Fibroblast of the aortic adventitia (primary cell): ENCODE results near the gene RETN. TPM values are rescaled to one million over a fixed set of nuclear protein-coding genes. Genes with fewer than 3 reads are reported as not detected.

Experiments
- DNase-seq: peaks from one replicate; pipeline ENCODE4 v3.0.0-alpha.2; 2010; ENCODE audit warnings: low read depth
- H3K4me3 ChIP-seq: 2 replicates; pipeline ENCODE4 v1.5.1; 2011; ENCODE audit warnings: low read depth, mild to moderate bottlenecking, control low read depth, low read length, moderate library complexity
- CTCF ChIP-seq: IDR thresholded peaks from 2 replicates; pipeline ENCODE4 v1.5.1; 2011; ENCODE audit warnings: mild to moderate bottlenecking, low read length, control low read depth, inconsistent platforms; ENCODE audit not compliant: insufficient read depth
- total RNA-seq: library from RNA; depleted of rRNA; stranded (reverse); fragments of >200 nt; gene quantifications from 2 replicates; pipeline ENCODE4 v1.2.3, GENCODE V29; 2012; ENCODE audit warnings: low replicate concordance

The RETN gene
- total RNA-seq, 1 donor = not detected

- TF ChIP-seq CTCF = no peak
- no peak overlapping the region for H3K4me3 ChIP-seq
- no peak for DNase-seq
These were observed 24.3 kb upstream of the RETN start for GRCh38 chr19:7644550-7644877.

GRCh38 chr19:7645163-7645562 is 23.7 kb upstream of the RETN start:
- no peak overlapping the region for H3K4me3 ChIP-seq
- DNase-seq = no peak
- no peak for TF ChIP-seq CTCF

DNA sequence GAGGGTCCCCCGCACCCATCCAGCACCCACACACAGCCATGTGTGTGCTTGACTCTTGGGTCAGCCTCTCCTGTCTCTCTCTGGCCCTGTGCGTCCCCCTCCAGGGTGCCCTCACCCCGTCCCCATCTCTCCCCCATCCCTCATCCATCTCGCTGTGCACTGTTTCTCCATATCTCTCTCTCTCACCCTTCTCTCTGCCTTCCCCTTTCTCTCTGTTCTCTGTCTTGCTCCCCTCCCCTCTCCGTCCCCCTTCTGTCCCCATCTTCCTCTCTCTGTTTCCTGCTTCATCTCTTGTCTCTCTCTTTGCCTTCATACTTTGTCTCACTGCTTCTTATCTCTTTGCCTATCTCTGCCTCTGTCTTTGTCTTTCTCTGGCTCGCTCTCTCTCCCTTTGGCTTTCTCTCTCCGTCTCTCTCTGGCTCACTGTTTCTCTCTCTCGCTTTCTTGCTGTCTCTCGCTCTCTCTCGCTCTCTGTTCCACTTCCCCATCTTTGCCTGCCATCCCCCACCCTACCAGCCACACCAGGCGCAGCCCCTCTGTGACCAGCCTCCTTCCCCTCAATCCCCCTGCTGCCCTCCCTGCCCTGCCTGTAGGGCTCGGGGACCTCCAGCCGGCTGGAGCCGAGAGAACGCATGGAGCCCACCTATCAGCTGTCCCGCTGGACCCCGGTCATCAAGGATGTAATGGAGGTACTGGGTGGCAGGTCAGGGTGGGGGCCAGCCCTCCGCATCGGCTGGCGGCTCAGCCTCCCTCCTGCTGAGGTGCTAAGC is 23.0 kb upstream of the RETN start:
- TF ChIP-seq CTCF = no peak
- no peak overlapping the region for H3K4me3 ChIP-seq
- DNase-seq = no peak

GRCh38 chr19:7646426-7646700 is 22.5 kb upstream of the RETN start:
- no peak for TF ChIP-seq CTCF
- DNase-seq = no peak
- H3K4me3 ChIP-seq = no peak overlapping the region

- DNase-seq = no peak
- no peak overlapping the region for H3K4me3 ChIP-seq
- no peak for TF ChIP-seq CTCF
These were observed 21.7 kb upstream of the RETN start for GRCh38 chr19:7647156-7647555.

GRCh38 chr19:7648265-7649014 is 20.4 kb upstream of the RETN start:
- no peak for TF ChIP-seq CTCF
- DNase-seq = no peak

GRCh38 chr19:7650148-7650547 is 18.7 kb upstream of the RETN start:
- DNase-seq = no peak
- H3K4me3 ChIP-seq = no peak overlapping the region
- TF ChIP-seq CTCF = no peak

More at GRCh38 chr19:7648265-7649014, 20.4 kb upstream of the RETN start:
- no peak overlapping the region for H3K4me3 ChIP-seq
